ENCODE results near the gene SOCS7.

- no peak for TF ChIP-seq CTCF (IDR thresholded peaks at IDR 0.05; ENCODE audit: low read depth, low read length, poor library complexity, severe bottlenecking)
- TF ChIP-seq EZH2phosphoT487 (IDR thresholded peaks at IDR 0.05; ENCODE audit: borderline replicate concordance, low read length) = no peak
Observed at GRCh38 chr17:38401459-38401858, 49.8 kb downstream of the SOCS7 start.
